Common myeloid progenitor, CD34-positive (primary cell): ENCODE data around the gene GALC. TPM values are rescaled to one million over a fixed set of nuclear protein-coding genes. Genes with fewer than 3 reads are reported as not detected.
A peak's percentile ranks its signal among the peaks of the same experiment; 100 is the strongest.

Source experiments
- CTCF ChIA-PET: fragments of 350-600 bp; sonication (Branson Sonifier 250); formaldehyde crosslinking; loops from one replicate; lab custom pipeline; 2021; ENCODE audit warnings: antibody characterized with exemption; lab: Charles Lee
- POLR2A ChIA-PET: fragments of 350-600 bp; sonication (Branson Sonifier 250); formaldehyde crosslinking; loops from one replicate; lab custom pipeline; 2021; ENCODE audit warnings: antibody characterized with exemption; lab: Charles Lee
- DNase-seq, 3 donors: peaks; one replicate each; pipeline versions ENCODE4 v3.0.0 to v3.0.0-alpha.2; 2013
- H3K27ac ChIP-seq, 2 experiments: 1 replicate in 1 of 2; 2 replicates in 1 of 2; pipeline ENCODE4 v1.7.0; 2013; ENCODE audit warnings: inconsistent platforms in 2 of 2, low read length in 2 of 2, mild to moderate bottlenecking in 2 of 2, low read depth in 1 of 2, moderate library complexity in 1 of 2; ENCODE audit not compliant: severe bottlenecking in 2 of 2, insufficient read depth in 1 of 2, poor library complexity in 1 of 2
- H3K27me3 ChIP-seq, 5 experiments: replicated peaks in 2 of 5; 1 replicate in 3 of 5; 2 replicates in 2 of 5; pipeline versions ENCODE4 v1.6.1 to v1.7.0; 2013; ENCODE audit warnings: low read length in 4 of 5, mild to moderate bottlenecking in 2 of 5, moderate library complexity in 2 of 5, inconsistent platforms in 1 of 5; ENCODE audit not compliant: insufficient read depth in 5 of 5, control insufficient read depth in 4 of 5
- H3K36me3 ChIP-seq, 4 experiments: 1 replicate in 2 of 4; 2 replicates in 2 of 4; pipeline versions ENCODE4 v1.6.1 to v1.7.0; 2013; ENCODE audit warnings: low read length in 3 of 4, control low read depth in 1 of 4, mild to moderate bottlenecking in 1 of 4; ENCODE audit not compliant: control insufficient read depth in 4 of 4, insufficient read depth in 4 of 4
- H3K4me1 ChIP-seq, 4 experiments: 1 replicate in 3 of 4; 2 replicates in 1 of 4; pipeline versions ENCODE4 v1.6.1 to v1.7.1; 2013; ENCODE audit warnings: low read length in 3 of 4, mild to moderate bottlenecking in 3 of 4, control low read depth in 1 of 4, inconsistent platforms in 1 of 4, moderate library complexity in 1 of 4; ENCODE audit not compliant: control insufficient read depth in 4 of 4, insufficient read depth in 4 of 4; ENCODE audit errors: control extremely low read depth in 1 of 4
- H3K4me3 ChIP-seq, 7 experiments: 1 replicate in 4 of 7; 2 replicates in 3 of 7; pipeline versions ENCODE4 v1.5.1 to v1.7.0; 2013; ENCODE audit warnings: mild to moderate bottlenecking in 7 of 7, low read length in 6 of 7, moderate library complexity in 6 of 7, inconsistent platforms in 2 of 7, low read depth in 2 of 7, control low read depth in 1 of 7; ENCODE audit not compliant: insufficient read depth in 4 of 7, control insufficient read depth in 1 of 7; ENCODE audit errors: extremely low read depth in 1 of 7
- H3K9me3 ChIP-seq, 5 experiments: 1 replicate in 4 of 5; 2 replicates in 1 of 5; pipeline versions ENCODE4 v1.6.1 to v1.7.1; 2013; ENCODE audit warnings: low read length in 4 of 5, mild to moderate bottlenecking in 2 of 5, inconsistent platforms in 1 of 5, low read depth in 1 of 5, moderate library complexity in 1 of 5; ENCODE audit not compliant: control insufficient read depth in 4 of 5, insufficient read depth in 2 of 5; ENCODE audit errors: control extremely low read depth in 1 of 5
- WGBS: methylation state at CpG from one replicate; pipeline ENCODE4 v1.1.5; 2013; ENCODE audit not compliant: insufficient coverage; 5-methylcytosine and 5-hydroxymethylcytosine counted together
- polyA plus RNA-seq: library from polyadenylated mRNA; unstranded; fragments of 120-200 nt; gene quantifications from one replicate; pipeline ENCODE4 v1.2.1, GENCODE V29; 2013

GALC gene
- 23.7 TPM for polyA plus RNA-seq

DNA sequence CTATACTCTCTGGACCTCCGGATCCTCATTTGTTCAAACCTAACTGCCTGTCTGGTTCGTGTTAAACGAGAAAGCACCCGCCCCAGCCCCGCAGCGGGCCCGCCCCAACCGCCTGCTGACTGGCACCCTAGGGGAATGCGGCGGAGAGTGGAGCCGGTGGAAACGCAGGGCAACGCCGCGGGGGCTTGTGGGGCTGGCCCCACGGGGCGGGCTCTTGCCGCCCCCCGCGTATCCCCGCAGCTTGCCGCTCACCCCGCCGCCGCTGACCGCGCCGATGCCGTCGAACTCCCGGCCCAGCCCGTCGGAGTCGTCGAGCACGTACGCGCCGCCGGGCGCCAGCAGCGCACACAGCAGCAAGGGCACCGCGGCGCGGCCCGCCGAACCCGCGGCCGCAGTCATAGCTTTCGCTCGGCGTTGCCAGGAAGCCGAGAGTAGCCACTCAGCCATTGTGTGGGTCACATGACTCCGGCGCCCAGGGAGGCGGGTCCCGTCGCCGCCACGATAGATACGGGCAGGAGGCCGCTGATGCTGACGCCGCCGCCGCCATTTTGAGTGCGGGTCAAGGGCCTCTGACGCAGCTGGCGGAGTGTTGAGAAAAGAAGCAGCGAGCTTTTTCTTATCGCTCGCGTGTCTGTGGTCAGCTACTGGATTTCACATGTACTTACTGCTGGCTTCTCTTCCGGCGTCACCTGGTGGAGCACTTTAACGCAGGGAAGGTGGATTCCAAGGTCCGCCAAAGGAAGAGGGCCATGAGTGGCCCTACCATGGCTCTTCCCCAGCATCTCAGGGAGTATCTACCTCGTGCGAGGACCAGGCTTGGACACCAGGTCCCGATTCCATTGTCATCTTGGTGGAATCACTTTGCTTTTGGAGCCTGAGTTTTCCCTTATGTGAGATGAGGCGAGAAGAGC is at the start of gene GALC:
GALC (minus strand) TSS at position 465 of the 911 bp plus-strand sequence; CDS start at position 447, 18 bp downstream.
- Histone ChIP-seq H3K4me1 (peaks cover 10 to 30% (median 22%) of the 10 kb centered on the region in 4 experiments), H3K36me3 (no peaks in the 10 kb centered on the region), H3K27me3 (no peaks in the 10 kb centered on the region), H3K4me3 (peak within 1 kb of the TSS; percentile 58 to 84 (median 68)), H3K27ac (peak within 1 kb of the TSS; percentile 53 to 80), H3K9me3 (peaks cover 0 to 2% (median 0%) of the 10 kb centered on the region in 5 experiments)
- POLR2A ChIA-PET, result interaction anchor here (0.5 to 0.6 kb wide), 2 partner anchors 650 to 1049 kb away, joined by 3 read pairs; no protein-coding TSS in a partner anchor
- peak; percentile 91 to 96 (median 93) for DNase-seq
- CTCF ChIA-PET, result interaction anchor here (0.6 to 2.2 kb wide), 3 partner anchors 11 to 397 kb away, joined by 3 to 7 read pairs (median 4); partner anchors contain the start of gene GPR65
- WGBS, result 2% methylated on average over 72 of the region's 83 CpGs

GRCh38 chr14:88040146-88040545 is 47.2 kb upstream of the GALC start:
- no peak overlapping the region for H3K27ac ChIP-seq
- peaks cover 0 to 1% (median 0%) of the 10 kb centered on the region in 5 experiments for H3K9me3 ChIP-seq
- peaks cover 0 to 6% (median 0%) of the 10 kb centered on the region in 4 experiments for H3K4me1 ChIP-seq
- no peak overlapping the region for H3K4me3 ChIP-seq
- peaks cover 2 to 20% (median 7%) of the 10 kb centered on the region in 5 experiments for H3K27me3 ChIP-seq
- WGBS, result 86% methylated on average over 1 of the region's 1 CpG
- H3K36me3 ChIP-seq, result no peaks in the 10 kb centered on the region
- DNase-seq, result no peak
- ChIA-PET POLR2A (no interaction called here), CTCF (no interaction called here)

DNA sequence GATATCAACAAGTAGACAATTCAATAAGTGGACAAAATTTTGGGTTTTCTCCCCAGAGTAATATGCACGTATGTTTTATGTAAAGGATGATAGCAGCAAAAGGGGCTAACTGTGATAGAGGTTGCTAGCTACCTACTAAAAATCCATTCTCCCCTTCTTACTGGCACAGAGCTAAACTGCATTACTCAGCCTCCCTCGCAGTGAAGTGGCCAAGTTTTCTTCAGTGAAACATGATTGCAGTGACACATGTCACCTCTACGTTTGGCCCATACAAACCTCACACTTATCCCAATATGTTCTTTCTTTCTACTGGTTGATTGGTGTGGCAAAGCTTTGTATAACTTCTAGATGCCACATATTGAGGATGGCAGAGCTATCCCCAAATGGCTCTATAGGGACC is 46.2 kb upstream of the GALC start:
- Histone ChIP-seq H3K27ac (no peak overlapping the region), H3K4me3 (no peak overlapping the region), H3K4me1 (no peaks in the 10 kb centered on the region), H3K9me3 (peaks cover 0 to 1% (median 0%) of the 10 kb centered on the region in 5 experiments), H3K27me3 (peaks cover 2 to 14% (median 9%) of the 10 kb centered on the region in 5 experiments), H3K36me3 (no peaks in the 10 kb centered on the region)
- 88% methylated on average over 1 of the region's 3 CpGs for WGBS
- ChIA-PET POLR2A (no interaction called here), CTCF (interaction anchor here (0.8 kb wide), 1 partner anchor 130 kb away, joined by 3 read pairs; no protein-coding TSS in a partner anchor)
- DNase-seq, result no peak

DNA sequence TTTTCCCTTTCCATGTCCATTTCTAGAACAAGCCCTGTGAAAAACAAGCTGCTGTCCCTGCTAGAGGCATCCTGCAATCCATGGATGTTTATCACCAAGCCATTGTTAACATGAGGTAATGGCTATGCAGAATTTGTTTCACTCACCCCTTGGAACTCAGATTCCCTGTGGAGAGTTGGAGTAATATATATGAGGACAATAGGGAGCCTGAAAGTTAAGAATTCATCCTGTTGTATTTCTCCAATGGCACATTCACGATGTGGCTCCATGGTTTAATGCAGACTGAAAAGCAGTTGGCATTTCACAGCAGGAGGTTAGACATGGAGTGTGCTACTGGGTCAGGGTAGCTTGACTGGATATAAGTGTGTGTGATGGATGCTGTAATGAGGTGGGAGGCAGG is 44.3 kb upstream of the GALC start:
- no peaks in the 10 kb centered on the region for H3K36me3 ChIP-seq
- H3K27ac ChIP-seq, result no peak overlapping the region
- DNase-seq, result no peak
- ChIA-PET CTCF (no interaction called here), POLR2A (no interaction called here)
- no peaks in the 10 kb centered on the region for H3K4me1 ChIP-seq
- peaks cover 0 to 1% (median 0%) of the 10 kb centered on the region in 5 experiments for H3K9me3 ChIP-seq
- H3K4me3 ChIP-seq, result no peak overlapping the region
- H3K27me3 ChIP-seq, result peaks cover 2 to 10% (median 7%) of the 10 kb centered on the region in 5 experiments
- no CpG with 5 or more reads among the region's 1 CpG for WGBS

- Histone ChIP-seq H3K36me3 (no peaks in the 10 kb centered on the region), H3K4me1 (no peaks in the 10 kb centered on the region), H3K27ac (no peak overlapping the region), H3K9me3 (no peaks in the 10 kb centered on the region), H3K27me3 (peaks cover 2 to 7% (median 4%) of the 10 kb centered on the region in 5 experiments), H3K4me3 (no peak overlapping the region)
- 97% methylated on average over 2 of the region's 2 CpGs for WGBS
- ChIA-PET POLR2A (no interaction called here), CTCF (no interaction called here)
- no peak for DNase-seq
Measured at GRCh38 chr14:88036422-88036821, 43.4 kb upstream of the GALC start.

DNA sequence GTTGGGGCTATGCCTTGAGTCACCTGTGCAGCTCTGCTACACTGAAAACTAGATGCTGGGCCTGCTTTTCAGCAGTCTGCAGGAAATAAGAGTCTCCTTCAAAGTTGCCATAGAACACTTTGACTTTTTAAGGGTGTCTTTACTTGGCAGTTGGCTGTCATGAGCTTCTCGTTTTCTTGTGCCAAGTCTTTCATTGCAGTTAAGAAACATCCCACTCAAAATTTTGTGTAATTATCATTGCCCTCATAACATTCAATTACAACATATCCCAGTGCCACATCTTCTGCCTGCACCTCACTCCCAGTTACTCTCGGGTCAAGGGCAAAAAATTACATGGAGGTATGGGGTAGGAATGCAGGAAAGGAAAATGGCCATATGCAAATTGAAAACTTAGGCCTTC is 41.1 kb upstream of the GALC start:
- no peaks in the 10 kb centered on the region for H3K36me3 ChIP-seq
- WGBS, result 91% methylated on average over 1 of the region's 2 CpGs
- no peak overlapping the region for H3K4me3 ChIP-seq
- no peaks in the 10 kb centered on the region for H3K9me3 ChIP-seq
- CTCF ChIA-PET, result no interaction called here
- peaks cover 0 to 6% (median 0%) of the 10 kb centered on the region in 4 experiments for H3K4me1 ChIP-seq
- DNase-seq, result no peak
- no peak overlapping the region for H3K27ac ChIP-seq
- POLR2A ChIA-PET, result no interaction called here
- H3K27me3 ChIP-seq, result peaks cover 1 to 7% (median 2%) of the 10 kb centered on the region in 5 experiments

DNA sequence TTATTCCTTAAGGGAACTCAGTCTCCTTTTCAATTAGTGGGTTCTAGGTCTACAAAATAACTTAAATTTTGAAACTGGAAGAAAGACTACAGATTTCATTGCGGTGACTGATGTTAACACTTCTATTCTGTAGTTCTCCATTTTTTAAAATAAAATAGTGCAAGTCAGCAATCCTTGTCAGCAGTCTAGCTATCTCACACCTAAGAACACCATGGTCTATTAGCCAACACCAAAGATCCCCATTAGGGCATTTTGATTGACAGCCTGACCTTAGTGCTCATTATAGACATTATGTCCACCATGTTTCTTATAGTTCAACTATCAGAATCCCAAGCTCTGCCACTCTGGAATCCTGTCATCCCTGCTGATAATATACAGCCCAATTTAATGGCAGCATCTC is 39.4 kb upstream of the GALC start:
- H3K27me3 ChIP-seq, result peaks cover 0 to 7% (median 0%) of the 10 kb centered on the region in 5 experiments
- ChIA-PET CTCF (interaction anchor here (0.6 kb wide), 1 partner anchor 240 kb away, joined by 3 read pairs; no protein-coding TSS in a partner anchor), POLR2A (no interaction called here)
- peaks cover 0 to 6% (median 0%) of the 10 kb centered on the region in 4 experiments for H3K4me1 ChIP-seq
- no peak overlapping the region for H3K27ac ChIP-seq
- H3K36me3 ChIP-seq, result no peaks in the 10 kb centered on the region
- no peak for DNase-seq
- H3K4me3 ChIP-seq, result no peak overlapping the region
- H3K9me3 ChIP-seq, result no peaks in the 10 kb centered on the region
- WGBS, result 60% methylated on average over 1 of the region's 1 CpG
